Uterus (tissue), 2 donors: ENCODE results near the gene ITPR2.

Source experiments
- POLR2A ChIP-seq, 2 donors: fragments of 450-650 bp; IDR thresholded peaks; one replicate each; pipeline ENCODE4 v1.6.1; 2016; ENCODE audit warnings: antibody characterized with exemption in 2 of 2, mild to moderate bottlenecking in 1 of 2, moderate library complexity in 1 of 2
- TF ChIP-seq, protein P1 (sequence below), 4 experiments: fragments of 200-600 bp in 2 of 4; fragments of 450-650 bp in 2 of 4; sonication (generic) in 2 of 4; IDR thresholded peaks; one replicate each; pipeline ENCODE4 v1.5.1; 2016 to 2019; ENCODE audit warnings: antibody characterized with exemption in 4 of 4, mild to moderate bottlenecking in 2 of 4, moderate library complexity in 1 of 4

DNA sequence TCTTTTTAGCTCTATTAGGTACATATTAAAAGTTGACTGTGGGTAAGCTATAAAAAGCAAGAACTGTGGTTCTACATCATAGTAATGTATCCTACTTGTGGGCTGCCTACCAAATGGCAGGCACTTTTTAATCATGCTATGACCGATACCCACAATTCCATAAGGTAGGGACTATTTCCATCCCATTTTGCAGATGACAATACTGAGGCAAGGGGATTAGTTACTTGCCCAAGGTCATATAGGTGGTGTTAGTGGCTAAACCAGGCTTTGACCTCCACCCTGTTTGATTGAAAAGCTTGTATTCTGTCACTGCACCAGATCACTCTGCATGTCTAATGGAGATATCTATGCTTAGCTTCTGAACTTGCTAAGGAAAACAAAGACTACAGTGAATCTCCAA is 485.7 kb downstream of the ITPR2 start:
- TF ChIP-seq, protein P1, sequence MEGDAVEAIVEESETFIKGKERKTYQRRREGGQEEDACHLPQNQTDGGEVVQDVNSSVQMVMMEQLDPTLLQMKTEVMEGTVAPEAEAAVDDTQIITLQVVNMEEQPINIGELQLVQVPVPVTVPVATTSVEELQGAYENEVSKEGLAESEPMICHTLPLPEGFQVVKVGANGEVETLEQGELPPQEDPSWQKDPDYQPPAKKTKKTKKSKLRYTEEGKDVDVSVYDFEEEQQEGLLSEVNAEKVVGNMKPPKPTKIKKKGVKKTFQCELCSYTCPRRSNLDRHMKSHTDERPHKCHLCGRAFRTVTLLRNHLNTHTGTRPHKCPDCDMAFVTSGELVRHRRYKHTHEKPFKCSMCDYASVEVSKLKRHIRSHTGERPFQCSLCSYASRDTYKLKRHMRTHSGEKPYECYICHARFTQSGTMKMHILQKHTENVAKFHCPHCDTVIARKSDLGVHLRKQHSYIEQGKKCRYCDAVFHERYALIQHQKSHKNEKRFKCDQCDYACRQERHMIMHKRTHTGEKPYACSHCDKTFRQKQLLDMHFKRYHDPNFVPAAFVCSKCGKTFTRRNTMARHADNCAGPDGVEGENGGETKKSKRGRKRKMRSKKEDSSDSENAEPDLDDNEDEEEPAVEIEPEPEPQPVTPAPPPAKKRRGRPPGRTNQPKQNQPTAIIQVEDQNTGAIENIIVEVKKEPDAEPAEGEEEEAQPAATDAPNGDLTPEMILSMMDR (IDR thresholded peaks at IDR 0.05): no peak
- TF ChIP-seq POLR2A (IDR thresholded peaks at IDR 0.05): no peak
